Calu3 (cell line): ENCODE data around the gene SFRP5. TPM values are rescaled to one million over a fixed set of nuclear protein-coding genes. Genes with fewer than 3 reads are reported as not detected.
A peak's percentile ranks its signal among the peaks of the same experiment; 100 is the strongest.

Experiments
- Bru-seq: library from RNA; stranded (reverse); fragments of 400-500 nt; gene quantifications from one replicate; lab custom pipeline; 2021; lab: Mats Ljungman, UMichigan
- BruChase-seq, 2 experiments: library from RNA; stranded (reverse); fragments of 400-500 nt; gene quantifications; one replicate each; lab custom pipeline; 2021; lab: Mats Ljungman, UMichigan
- BruUV-seq: library from RNA; stranded (reverse); fragments of 400-500 nt; replicated peaks from 2 replicates; lab custom pipeline; 2021; lab: Mats Ljungman, UMichigan
- CTCF ChIA-PET: fragments of 300-600 bp; sonication (Branson Sonifier 250); formaldehyde crosslinking; loops from one replicate; lab custom pipeline; 2022; ENCODE audit warnings: antibody characterized with exemption; lab: Charles Lee
- DNase-seq: peaks from one replicate; pipeline ENCODE4 v3.0.0; 2022
- H3K27ac Mint-ChIP-seq: one replicate; pipeline ENCODE4 v1.8.0; 2022; ENCODE audit warnings: mixed read lengths; ENCODE audit not compliant: unreplicated experiment
- H3K27me3 Mint-ChIP-seq: one replicate; pipeline ENCODE4 v1.8.0; 2022; ENCODE audit warnings: mixed read lengths; ENCODE audit not compliant: unreplicated experiment
- H3K36me3 Mint-ChIP-seq: one replicate; pipeline ENCODE4 v1.8.0; 2022; ENCODE audit warnings: mild to moderate bottlenecking, moderate library complexity, mixed read lengths; ENCODE audit not compliant: insufficient read depth, unreplicated experiment
- H3K4me1 Mint-ChIP-seq: one replicate; pipeline ENCODE4 v1.8.0; 2022; ENCODE audit warnings: mild to moderate bottlenecking, low read depth, mixed read lengths; ENCODE audit not compliant: unreplicated experiment
- H3K4me3 Mint-ChIP-seq: one replicate; pipeline ENCODE4 v1.8.0; 2022; ENCODE audit warnings: mild to moderate bottlenecking, low read depth, moderate library complexity, mixed read lengths; ENCODE audit not compliant: unreplicated experiment
- H3K9me3 Mint-ChIP-seq: one replicate; pipeline ENCODE4 v1.8.0; 2022; ENCODE audit warnings: low read depth, mixed read lengths; ENCODE audit not compliant: unreplicated experiment
- intact Hi-C: fragments of 100-400 bp; cut with micrococcal nuclease; formaldehyde crosslinking; loops from one replicate; pipeline ENCODE4 v1.10.0; 2022; ENCODE audit not compliant: unreplicated experiment
- long read RNA-seq: library from polyadenylated mRNA; stranded (forward); transcript quantifications from one replicate; pipeline ENCODE4 v2.0.0, GENCODE V29; 2022
- total RNA-seq: library from RNA; stranded (reverse); gene quantifications from 2 replicates; pipeline ENCODE4 v1.2.3, GENCODE V29; 2022
- TF ChIP-seq, protein P1 (sequence below): fragments of 200-600 bp; IDR thresholded peaks from one replicate; pipeline ENCODE4 v1.8.0; 2022; ENCODE audit warnings: antibody characterized with exemption; ENCODE audit not compliant: unreplicated experiment

Gene SFRP5, protein sequence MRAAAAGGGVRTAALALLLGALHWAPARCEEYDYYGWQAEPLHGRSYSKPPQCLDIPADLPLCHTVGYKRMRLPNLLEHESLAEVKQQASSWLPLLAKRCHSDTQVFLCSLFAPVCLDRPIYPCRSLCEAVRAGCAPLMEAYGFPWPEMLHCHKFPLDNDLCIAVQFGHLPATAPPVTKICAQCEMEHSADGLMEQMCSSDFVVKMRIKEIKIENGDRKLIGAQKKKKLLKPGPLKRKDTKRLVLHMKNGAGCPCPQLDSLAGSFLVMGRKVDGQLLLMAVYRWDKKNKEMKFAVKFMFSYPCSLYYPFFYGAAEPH
- total RNA-seq (0.19 and 0.20 TPM in 2 replicates), Bru-seq, nascent RNA (not detected), BruChase-seq, experiment 1, labeled RNA remaining after a 6-hour chase (not detected), BruChase-seq, experiment 2, labeled RNA remaining after a 2-hour chase (not detected)
- long read RNA-seq, result 0 reads

DNA sequence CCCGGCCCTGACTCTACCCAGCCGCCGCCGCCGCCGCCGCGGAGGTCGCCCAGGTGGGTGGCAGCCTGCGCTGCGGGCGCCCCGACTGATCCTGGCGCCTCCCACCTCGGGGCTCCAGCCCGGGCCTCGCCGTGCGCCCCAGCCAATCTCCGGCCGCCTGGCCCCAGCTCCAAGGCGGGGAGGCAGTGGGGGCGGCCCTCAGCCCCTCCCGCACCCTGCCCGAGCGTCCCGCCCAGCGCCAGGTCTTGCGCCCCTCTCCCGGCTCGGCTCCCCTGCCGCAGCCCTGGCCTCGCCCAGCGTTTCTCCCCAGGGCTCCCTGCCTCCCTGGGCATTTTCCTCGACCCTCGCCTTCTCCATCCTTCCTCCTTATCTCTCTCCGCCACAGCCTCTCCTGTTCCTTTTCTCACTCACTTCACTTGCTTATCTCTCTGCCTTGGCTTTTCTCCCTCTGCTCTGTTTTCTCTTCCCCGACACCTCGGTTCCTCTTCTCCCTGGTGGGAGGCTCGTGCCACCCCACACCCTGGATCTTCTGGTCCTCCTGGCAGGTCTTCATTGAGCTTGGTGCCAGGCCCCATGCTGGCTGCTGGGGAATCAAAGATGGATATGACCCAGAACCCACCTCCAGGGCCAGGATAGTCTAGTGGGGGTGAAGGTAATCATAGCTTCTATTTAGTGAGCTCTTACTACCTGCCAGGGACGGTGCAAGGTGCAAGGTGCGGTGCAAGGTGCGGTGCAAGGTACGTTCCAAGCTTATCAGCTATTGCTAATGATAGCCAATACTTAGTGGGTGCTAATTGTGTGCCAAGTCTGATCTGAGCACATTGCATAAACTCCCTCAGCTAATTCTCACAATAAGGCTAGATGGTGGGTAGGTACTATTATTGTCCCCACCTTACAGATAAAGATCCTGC lies at the start of gene SFRP5:
SFRP5 (minus strand) TSS at position 87 of the 911 bp plus-strand sequence. CDS start 166 bp downstream, outside the sequence.
- BruUV-seq, result no TSS peak
- CTCF ChIA-PET, result no interaction called here
- Mint-ChIP-seq H3K27me3 (peaks cover 68% of the 10 kb centered on the region), H3K9me3 (no peaks in the 10 kb centered on the region), H3K27ac (no peak within 1 kb of the TSS), H3K36me3 (peaks cover 15% of the 10 kb centered on the region), H3K4me1 (peaks cover 9% of the 10 kb centered on the region), H3K4me3 (peak within 1 kb of the TSS; percentile 67)
- TF ChIP-seq, protein P1, sequence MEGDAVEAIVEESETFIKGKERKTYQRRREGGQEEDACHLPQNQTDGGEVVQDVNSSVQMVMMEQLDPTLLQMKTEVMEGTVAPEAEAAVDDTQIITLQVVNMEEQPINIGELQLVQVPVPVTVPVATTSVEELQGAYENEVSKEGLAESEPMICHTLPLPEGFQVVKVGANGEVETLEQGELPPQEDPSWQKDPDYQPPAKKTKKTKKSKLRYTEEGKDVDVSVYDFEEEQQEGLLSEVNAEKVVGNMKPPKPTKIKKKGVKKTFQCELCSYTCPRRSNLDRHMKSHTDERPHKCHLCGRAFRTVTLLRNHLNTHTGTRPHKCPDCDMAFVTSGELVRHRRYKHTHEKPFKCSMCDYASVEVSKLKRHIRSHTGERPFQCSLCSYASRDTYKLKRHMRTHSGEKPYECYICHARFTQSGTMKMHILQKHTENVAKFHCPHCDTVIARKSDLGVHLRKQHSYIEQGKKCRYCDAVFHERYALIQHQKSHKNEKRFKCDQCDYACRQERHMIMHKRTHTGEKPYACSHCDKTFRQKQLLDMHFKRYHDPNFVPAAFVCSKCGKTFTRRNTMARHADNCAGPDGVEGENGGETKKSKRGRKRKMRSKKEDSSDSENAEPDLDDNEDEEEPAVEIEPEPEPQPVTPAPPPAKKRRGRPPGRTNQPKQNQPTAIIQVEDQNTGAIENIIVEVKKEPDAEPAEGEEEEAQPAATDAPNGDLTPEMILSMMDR, result no peak
- DNase-seq, result no peak
- intact Hi-C loops, result no loop called here

DNA sequence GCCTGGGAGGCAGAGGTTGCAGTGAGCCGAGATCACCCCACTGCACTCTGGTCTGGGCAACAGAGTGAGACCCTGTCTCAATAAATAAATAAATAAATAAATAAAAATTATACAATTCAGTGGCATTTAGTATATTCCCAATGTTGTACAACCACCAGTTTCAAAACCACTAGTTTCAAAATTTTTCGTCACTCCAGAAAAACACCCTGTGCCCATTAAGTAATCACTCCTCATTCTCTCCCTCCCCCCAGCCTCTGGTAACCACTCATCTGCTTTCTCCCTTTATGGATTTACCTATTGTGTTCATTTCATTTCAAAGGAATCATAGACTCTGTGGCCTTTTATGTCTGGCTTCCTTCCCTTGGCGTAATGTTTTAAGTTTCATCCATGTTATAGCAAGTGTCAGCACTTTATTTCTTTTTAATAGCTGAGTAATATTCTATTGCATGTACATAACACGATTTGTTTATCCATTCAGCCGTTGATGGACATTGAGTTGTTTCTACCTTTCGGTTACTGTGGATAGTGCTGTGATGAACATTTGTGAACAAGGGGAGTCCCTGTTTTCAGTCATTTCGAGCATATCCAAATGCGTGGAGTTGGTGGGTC lies 48.4 kb upstream of the SFRP5 start:
- TF ChIP-seq, protein P1, result no peak
- Mint-ChIP-seq H3K27me3 (no peaks in the 10 kb centered on the region), H3K9me3 (no peaks in the 10 kb centered on the region), H3K4me1 (no peaks in the 10 kb centered on the region), H3K4me3 (no peak overlapping the region), H3K27ac (no peak overlapping the region), H3K36me3 (no peaks in the 10 kb centered on the region)
- no peak for DNase-seq
- CTCF ChIA-PET, result interaction anchor here (1.0 kb wide), 1 partner anchor 20 kb away, joined by 6 read pairs; no protein-coding TSS in a partner anchor
- intact Hi-C loops, result no loop called here
- BruUV-seq, result no TSS peak

DNA sequence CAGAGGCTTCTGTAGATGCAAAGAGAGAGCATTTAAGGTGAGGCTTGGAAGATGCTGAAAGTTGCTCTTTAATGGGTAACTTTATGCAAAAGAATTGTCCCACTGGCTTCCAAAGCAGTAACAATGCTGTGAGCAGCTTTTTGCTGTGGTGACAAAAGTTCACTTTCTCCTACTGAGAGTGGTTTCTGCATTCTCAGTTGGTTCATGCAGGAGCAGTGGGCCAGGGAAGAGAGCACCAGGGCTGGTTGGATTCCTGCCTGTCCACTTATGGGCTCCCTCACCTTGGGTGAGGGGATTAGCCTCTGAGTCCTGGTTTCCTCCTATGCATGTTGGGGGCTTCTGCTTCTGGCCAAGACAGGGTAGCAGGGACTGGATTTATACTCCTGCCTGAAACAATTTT lies 46.8 kb upstream of the SFRP5 start:
- Mint-ChIP-seq H3K9me3 (no peaks in the 10 kb centered on the region), H3K27ac (no peak overlapping the region), H3K4me3 (no peak overlapping the region), H3K27me3 (no peaks in the 10 kb centered on the region), H3K4me1 (no peaks in the 10 kb centered on the region), H3K36me3 (no peaks in the 10 kb centered on the region)
- intact Hi-C loops, result no loop called here
- CTCF ChIA-PET, result interaction anchor here (0.6 kb wide), 1 partner anchor 68 kb away, joined by 3 read pairs; no protein-coding TSS in a partner anchor
- no peak for DNase-seq
- no TSS peak for BruUV-seq
- TF ChIP-seq, protein P1, result no peak

DNA sequence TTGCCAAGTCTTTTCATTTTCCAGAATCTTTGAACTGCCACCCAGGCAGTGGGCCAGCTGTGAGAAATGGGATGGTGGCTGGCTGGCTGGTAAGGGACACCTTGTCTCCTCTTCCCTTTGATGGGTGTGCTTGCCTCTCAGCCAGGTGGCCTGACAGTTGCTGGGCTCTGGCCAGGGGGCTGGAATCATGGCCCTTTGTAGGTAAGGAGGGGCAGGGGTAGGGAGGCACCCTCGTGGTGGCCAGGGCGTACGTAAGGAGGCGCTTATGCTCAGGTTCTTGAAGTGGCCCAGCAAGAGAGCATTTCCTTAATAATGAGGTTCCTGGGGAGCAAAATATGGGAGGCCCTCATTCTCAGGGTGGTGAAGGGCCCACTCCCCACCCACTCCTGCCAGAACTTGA lies 44.8 kb upstream of the SFRP5 start:
- DNase-seq, result no peak
- CTCF ChIA-PET, result interaction anchor here (0.7 kb wide), 1 partner anchor 16 kb away, joined by 3 read pairs; no protein-coding TSS in a partner anchor
- no TSS peak for BruUV-seq
- Mint-ChIP-seq H3K9me3 (no peaks in the 10 kb centered on the region), H3K36me3 (no peaks in the 10 kb centered on the region), H3K27ac (no peak overlapping the region), H3K4me3 (no peak overlapping the region), H3K4me1 (no peaks in the 10 kb centered on the region), H3K27me3 (no peaks in the 10 kb centered on the region)
- intact Hi-C loops, result no loop called here
- TF ChIP-seq, protein P1, result no peak
